Sigmoid colon (tissue), 7 donors: Measurements from ENCODE around the gene RBM47. TPM values are rescaled to one million over a fixed set of nuclear protein-coding genes. Genes with fewer than 3 reads are reported as not detected.
"Not testable (repeated sequence)": the region's sequence is repeated elsewhere in the genome, so short reads cannot be mapped to it uniquely, and the experiment has no call there.

ENCODE experiments used
- DNase-seq: peaks from one replicate; pipeline ENCODE4 v3.0.0-alpha.2; 2019
- H3K27ac ChIP-seq, 4 donors: fragments of 200-600 bp; sonication (generic); one replicate each; pipeline ENCODE4 v1.5.1; 2016 to 2019; ENCODE audit warnings: mild to moderate bottlenecking in 1 of 4
- H3K27me3 ChIP-seq, 3 donors: fragments of 200-600 bp; sonication (generic); one replicate each; pipeline ENCODE4 v1.5.1; 2019; ENCODE audit warnings: mild to moderate bottlenecking in 1 of 3
- H3K36me3 ChIP-seq, 4 donors: fragments of 200-600 bp; sonication (generic); one replicate each; pipeline ENCODE4 v1.5.1; 2016 to 2019
- H3K4me1 ChIP-seq, 4 donors: fragments of 200-600 bp; sonication (generic); one replicate each; pipeline ENCODE4 v1.5.1; 2017 to 2019
- H3K4me3 ChIP-seq, 4 donors: fragments of 200-600 bp; sonication (generic); one replicate each; pipeline ENCODE4 v1.5.1; 2017 to 2019; ENCODE audit warnings: mild to moderate bottlenecking in 2 of 4, moderate library complexity in 1 of 4
- H3K9me3 ChIP-seq, 4 donors: fragments of 200-600 bp in 3 of 4; sonication (generic) in 3 of 4; one replicate each; pipeline versions ENCODE4 v1.5.1 to v1.6.1; 2013 to 2019
- CTCF ChIP-seq, 4 experiments: fragments of 450-650 bp in 3 of 4; fragments of 200-600 bp in 1 of 4; IDR thresholded peaks; one replicate each; pipeline ENCODE4 v1.5.1; 2016 to 2019; ENCODE audit warnings: antibody characterized with exemption in 4 of 4, mild to moderate bottlenecking in 3 of 4, moderate library complexity in 2 of 4
- EP300 ChIP-seq, 4 donors: sonication (generic); formaldehyde crosslinking; IDR thresholded peaks; one replicate each; pipeline ENCODE4 v1.6.1; 2017; ENCODE audit warnings: antibody characterized with exemption in 4 of 4
- POLR2A ChIP-seq, 2 donors: fragments of 450-650 bp; IDR thresholded peaks; one replicate each; pipeline ENCODE4 v1.6.1; 2016; ENCODE audit warnings: antibody characterized with exemption in 2 of 2, mild to moderate bottlenecking in 2 of 2, moderate library complexity in 2 of 2
- POLR2AphosphoS5 ChIP-seq, 4 donors: sonication (generic); formaldehyde crosslinking; IDR thresholded peaks; one replicate each; pipeline ENCODE4 v1.6.1; 2017; ENCODE audit warnings: antibody characterized with exemption in 4 of 4
- WGBS, 2 donors: extraction: QIAGEN DNeasy Blood & Tissue Kit; methylation state at CpG; one replicate each; pipeline ENCODE4 v1.1.7; 2013; 5-methylcytosine and 5-hydroxymethylcytosine counted together
- intact Hi-C: fragments of 100-400 bp; cut with DNase I; formaldehyde crosslinking; loops from one replicate; pipeline ENCODE4 v1.15.1; 2023
- polyA plus RNA-seq, 3 donors: library from polyadenylated mRNA; stranded (reverse); fragments of 200-250 nt; gene quantifications; one replicate each; pipeline ENCODE4 v1.2.3, GENCODE V29; 2013
- total RNA-seq, 4 donors: library from RNA; depleted of rRNA; stranded (reverse); fragments of >200 nt; gene quantifications; one replicate each; pipeline ENCODE4 v1.1.0, GENCODE V29; 2016
- donor health status: healthy with polysubstance abuse.
- donor health status: Bipolar disorder and iron deficiency.
- donor health status: healthy.

Gene RBM47
- total and polyA plus RNA-seq, 7 donors: 7.2 to 148 (median 21.2) TPM

DNA sequence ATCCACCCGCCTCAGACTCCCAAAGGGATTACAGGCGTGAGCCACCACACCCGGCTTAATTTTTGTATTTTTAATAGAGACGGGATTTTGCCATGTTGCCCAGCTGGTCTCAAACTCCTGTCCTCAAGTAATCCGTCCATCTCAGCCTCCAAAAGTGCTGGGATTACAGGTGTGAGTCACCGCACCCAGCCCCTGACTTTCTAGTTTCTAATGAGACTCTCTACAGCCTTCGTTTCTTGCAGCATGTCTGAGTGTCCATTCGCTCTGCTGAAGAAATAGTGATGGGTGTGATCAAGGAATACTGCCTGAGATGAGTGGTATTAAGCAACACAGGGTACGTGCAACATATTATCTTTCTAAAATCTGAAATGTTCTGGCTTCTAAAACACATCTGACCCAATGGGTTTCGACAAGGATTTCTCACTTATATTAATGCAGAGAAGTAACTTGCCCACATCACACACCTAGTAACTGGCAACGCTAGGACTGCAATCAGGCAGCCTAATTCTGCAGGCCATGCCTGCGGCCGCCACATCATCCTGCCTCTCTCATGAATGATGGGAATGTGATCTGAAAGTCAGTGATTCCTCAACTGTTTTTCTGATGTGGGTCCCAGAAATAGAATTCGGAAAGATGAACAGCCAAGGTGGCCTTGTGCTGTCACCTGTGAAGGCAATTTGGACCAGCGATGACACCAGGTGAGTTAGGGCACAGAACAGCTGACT, 74.3 kb downstream of the RBM47 start:
- H3K9me3 ChIP-seq: no peaks in the 10 kb centered on the region
- no peaks in the 10 kb centered on the region for H3K27me3 ChIP-seq
- DNase-seq: no peak
- H3K4me3 ChIP-seq: no peak overlapping the region
- no peaks in the 10 kb centered on the region for H3K36me3 ChIP-seq
- WGBS, 2 donors: 91 to 93% methylated on average over 15 of the region's 15 CpGs
- peak overlapping the region in 2 of 4 donors; percentile 37 to 46 for H3K27ac ChIP-seq
- TF ChIP-seq EP300 (IDR thresholded peaks at IDR 0.05) (no peak), POLR2A (IDR thresholded peaks at IDR 0.05) (no peak), CTCF (IDR thresholded peaks at IDR 0.05) (no peak), POLR2AphosphoS5 (IDR thresholded peaks at IDR 0.05) (no peak)
- intact Hi-C loops: no loop called here
- peaks cover 0 to 3% (median 0%) of the 10 kb centered on the region in 4 donors for H3K4me1 ChIP-seq

DNA sequence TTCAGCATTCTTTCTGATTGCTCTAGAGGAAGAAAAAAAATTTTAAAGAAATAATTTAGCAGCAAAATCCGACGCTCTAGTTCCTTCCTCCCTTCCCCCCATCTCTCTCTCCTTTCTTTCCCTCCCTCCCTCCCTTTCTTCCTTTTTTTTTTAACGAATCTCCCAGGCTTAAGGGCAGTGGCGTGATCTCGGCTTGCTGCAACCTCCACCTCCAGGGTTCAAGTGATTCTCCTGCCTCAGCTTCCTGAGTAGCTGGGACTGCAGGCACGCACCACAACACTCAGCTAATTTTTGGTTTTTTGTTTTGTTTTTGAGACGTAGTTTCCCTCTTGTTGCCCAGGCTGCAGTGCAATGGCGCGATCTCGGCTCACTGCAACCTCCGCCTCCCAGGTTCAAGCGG, 75.0 kb downstream of the RBM47 start:
- H3K27me3 ChIP-seq, H3K4me3 ChIP-seq, H3K4me1 ChIP-seq, DNase-seq, H3K36me3 ChIP-seq, intact Hi-C loops, H3K9me3 ChIP-seq: not testable (repeated sequence)
- 76 to 88% methylated on average over 12 of the region's 12 CpGs for WGBS, 2 donors
- peak overlapping the region in 3 of 4 donors; percentile 19 to 46 (median 37) for H3K27ac ChIP-seq

DNA sequence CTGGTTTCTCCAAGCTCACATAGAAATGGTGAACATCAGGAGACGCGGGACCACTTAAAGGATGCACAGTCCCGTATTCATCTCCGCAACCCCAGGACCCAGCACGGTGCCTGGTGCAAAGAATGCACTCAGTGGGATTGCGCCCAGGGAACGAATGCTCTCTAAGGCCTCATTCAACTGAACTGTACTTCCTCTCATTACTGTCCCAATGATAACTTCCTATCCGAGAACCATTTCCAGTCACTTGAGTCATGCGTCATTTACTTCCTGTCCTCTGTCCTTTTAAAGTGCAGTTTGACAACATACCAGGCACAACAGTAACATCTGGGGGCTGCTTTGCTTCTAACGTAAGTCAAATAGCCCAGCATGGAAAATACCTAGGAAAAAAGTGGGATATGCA, 75.7 kb downstream of the RBM47 start:
- H3K9me3 ChIP-seq: no peaks in the 10 kb centered on the region
- DNase-seq: no peak
- WGBS, 2 donors: 78 to 88% methylated on average over 10 of the region's 10 CpGs
- peak overlapping the region in 2 of 4 donors; percentile 23 to 39 for H3K27ac ChIP-seq
- H3K36me3 ChIP-seq: no peaks in the 10 kb centered on the region
- no peaks in the 10 kb centered on the region for H3K27me3 ChIP-seq
- no peak overlapping the region for H3K4me3 ChIP-seq
- TF ChIP-seq POLR2AphosphoS5 (IDR thresholded peaks at IDR 0.05) (peak in 3 of 4 donors; percentile 19 to 66 (median 30)), EP300 (IDR thresholded peaks at IDR 0.05) (peak in 2 of 4 donors; percentile 13 to 40), POLR2A (IDR thresholded peaks at IDR 0.05) (no peak), CTCF (IDR thresholded peaks at IDR 0.05) (no peak)
- intact Hi-C loops: no loop called here
- peaks cover 0 to 3% (median 0%) of the 10 kb centered on the region in 4 donors for H3K4me1 ChIP-seq

GRCh38 chr4:40552536-40552935, 77.1 kb downstream of the RBM47 start:
- intact Hi-C loops: no loop called here
- Histone ChIP-seq H3K9me3 (no peaks in the 10 kb centered on the region), H3K4me3 (no peak overlapping the region), H3K27me3 (no peaks in the 10 kb centered on the region), H3K36me3 (no peaks in the 10 kb centered on the region), H3K4me1 (peaks cover 0 to 3% (median 0%) of the 10 kb centered on the region in 4 donors), H3K27ac (no peak overlapping the region)
- WGBS, 2 donors: 60 to 76% methylated on average over 6 of the region's 6 CpGs
- no peak for TF ChIP-seq POLR2AphosphoS5 (IDR thresholded peaks at IDR 0.05)
- no peak for TF ChIP-seq EP300 (IDR thresholded peaks at IDR 0.05)
- TF ChIP-seq CTCF (IDR thresholded peaks at IDR 0.05): no peak
- no peak for TF ChIP-seq POLR2A (IDR thresholded peaks at IDR 0.05)
- no peak for DNase-seq

- H3K9me3 ChIP-seq, H3K4me1 ChIP-seq, intact Hi-C loops, H3K27me3 ChIP-seq, DNase-seq, H3K36me3 ChIP-seq: not testable (repeated sequence)
- H3K27ac ChIP-seq: peak overlapping the region; percentile 21 to 53 (median 39)
- H3K4me3 ChIP-seq: peak overlapping the region in 3 of 4 donors; percentile 12 to 24 (median 17)
- WGBS, 2 donors: 61 to 66% methylated on average over 9 of the region's 9 CpGs
Measured at GRCh38 chr4:40551568-40552136, 78.0 kb downstream of the RBM47 start.
